ENCODE measurements around the gene ZNF277.
"Not testable (repeated sequence)": the region's sequence is repeated elsewhere in the genome, so short reads cannot be mapped to it uniquely, and the experiment has no call there.

DNA sequence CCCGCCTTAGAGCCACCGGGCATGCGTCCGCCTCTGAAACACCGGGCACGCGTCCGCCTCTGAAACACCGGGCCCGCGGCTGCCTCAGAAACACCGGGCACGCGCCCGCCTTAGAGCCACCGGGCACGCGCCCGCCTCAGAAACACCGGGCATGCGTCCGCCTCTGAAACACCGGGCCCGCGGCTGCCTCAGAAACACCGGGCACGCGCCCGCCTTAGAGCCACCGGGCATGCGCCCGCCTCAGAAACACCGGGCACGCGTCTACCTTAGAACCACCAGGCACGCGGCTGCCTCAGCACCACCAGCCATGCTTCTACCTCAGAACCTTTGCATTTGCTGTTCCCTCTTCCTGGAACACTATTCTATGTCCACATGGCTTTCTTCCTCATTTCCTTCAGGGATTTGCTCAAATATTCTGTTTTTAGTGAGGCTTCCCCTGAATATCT, 185.4 kb downstream of the ZNF277 start:
- TF ChIP-seq, protein P1, sequence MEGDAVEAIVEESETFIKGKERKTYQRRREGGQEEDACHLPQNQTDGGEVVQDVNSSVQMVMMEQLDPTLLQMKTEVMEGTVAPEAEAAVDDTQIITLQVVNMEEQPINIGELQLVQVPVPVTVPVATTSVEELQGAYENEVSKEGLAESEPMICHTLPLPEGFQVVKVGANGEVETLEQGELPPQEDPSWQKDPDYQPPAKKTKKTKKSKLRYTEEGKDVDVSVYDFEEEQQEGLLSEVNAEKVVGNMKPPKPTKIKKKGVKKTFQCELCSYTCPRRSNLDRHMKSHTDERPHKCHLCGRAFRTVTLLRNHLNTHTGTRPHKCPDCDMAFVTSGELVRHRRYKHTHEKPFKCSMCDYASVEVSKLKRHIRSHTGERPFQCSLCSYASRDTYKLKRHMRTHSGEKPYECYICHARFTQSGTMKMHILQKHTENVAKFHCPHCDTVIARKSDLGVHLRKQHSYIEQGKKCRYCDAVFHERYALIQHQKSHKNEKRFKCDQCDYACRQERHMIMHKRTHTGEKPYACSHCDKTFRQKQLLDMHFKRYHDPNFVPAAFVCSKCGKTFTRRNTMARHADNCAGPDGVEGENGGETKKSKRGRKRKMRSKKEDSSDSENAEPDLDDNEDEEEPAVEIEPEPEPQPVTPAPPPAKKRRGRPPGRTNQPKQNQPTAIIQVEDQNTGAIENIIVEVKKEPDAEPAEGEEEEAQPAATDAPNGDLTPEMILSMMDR (IDR thresholded peaks at IDR 0.05), result not testable (repeated sequence)
- not testable (repeated sequence) for TF ChIP-seq POLR2A (IDR thresholded peaks at IDR 0.05)
